NCI-H748 (cell line): ENCODE measurements around the gene PSMC2.
"Not testable (repeated sequence)": the region's sequence is repeated elsewhere in the genome, so short reads cannot be mapped to it uniquely, and the experiment has no call there.

Source experiments
- DNase-seq: peaks from one replicate; lab custom pipeline; 2025; ENCODE audit not compliant: unreplicated experiment; lab: John Stamatoyannopoulos, UW

The PSMC2 gene

DNA sequence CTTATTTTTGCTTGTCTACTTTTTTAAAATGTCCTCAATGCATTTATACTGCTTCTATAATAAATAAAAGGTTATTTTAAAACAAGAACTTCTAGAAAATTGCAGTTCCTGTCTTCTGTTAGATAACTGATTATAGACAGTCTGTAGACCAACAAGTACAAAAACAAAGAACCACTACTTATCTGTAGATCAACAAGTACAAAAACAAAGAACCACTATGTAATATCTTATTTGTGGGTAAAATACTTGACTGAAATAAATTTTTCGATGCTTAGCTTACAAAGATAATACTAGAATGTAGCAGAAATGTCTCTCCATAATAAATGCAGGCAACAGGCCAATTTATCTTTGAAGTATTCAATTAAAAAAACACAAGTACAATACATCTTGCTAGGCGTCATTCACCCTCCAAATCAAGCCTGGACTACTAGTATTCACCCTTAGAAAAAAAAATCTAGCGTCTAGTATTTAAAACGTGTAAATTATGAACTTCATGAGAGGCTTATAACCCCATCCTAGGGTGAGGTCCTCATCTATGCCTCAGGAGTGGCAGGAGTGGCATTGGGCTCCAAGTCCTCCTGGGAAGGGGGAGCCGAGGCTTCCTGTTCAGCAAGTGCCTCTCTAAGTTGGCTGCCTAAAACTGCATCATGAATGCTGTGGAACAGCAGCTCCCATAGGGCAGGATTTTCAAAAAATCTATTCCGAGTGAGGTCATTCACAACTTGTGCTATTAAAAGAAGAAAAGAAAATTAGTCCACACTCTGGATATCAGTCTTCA is 26.6 kb downstream of the PSMC2 start:
- DNase-seq = no peak

DNA sequence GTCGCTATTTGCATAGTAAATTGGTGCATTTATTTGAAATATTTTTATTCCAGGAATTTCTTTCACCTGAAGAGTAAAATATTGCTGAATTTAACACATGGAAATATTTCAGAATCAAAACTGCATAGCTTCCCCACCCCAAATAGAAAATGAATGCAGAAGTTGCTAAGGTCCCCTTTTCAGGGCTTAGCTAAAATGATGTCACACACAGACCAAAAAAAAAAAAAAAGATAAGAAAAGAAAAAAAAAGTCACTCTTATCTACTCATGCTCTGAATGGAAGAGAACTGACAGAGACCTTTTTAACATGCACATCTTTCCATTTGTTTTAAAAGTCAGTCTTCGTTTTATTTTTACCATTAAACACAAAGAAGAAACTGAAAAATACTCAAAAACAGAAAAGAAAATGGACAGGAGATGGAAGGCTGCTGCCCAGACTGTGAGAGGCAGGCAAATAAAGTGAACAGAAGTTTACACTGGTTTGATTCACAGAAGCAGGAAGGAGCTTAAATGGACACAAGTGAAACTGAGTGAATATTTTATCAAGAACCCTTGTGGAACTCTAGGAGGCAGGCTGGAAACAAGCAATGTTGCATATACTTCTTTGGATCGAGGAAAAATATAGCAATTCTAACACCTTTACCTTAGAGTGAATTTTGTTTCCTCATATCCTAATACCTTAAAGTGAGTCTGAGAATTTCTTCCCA is 32.0 kb downstream of the PSMC2 start:
- no peak for DNase-seq

DNA sequence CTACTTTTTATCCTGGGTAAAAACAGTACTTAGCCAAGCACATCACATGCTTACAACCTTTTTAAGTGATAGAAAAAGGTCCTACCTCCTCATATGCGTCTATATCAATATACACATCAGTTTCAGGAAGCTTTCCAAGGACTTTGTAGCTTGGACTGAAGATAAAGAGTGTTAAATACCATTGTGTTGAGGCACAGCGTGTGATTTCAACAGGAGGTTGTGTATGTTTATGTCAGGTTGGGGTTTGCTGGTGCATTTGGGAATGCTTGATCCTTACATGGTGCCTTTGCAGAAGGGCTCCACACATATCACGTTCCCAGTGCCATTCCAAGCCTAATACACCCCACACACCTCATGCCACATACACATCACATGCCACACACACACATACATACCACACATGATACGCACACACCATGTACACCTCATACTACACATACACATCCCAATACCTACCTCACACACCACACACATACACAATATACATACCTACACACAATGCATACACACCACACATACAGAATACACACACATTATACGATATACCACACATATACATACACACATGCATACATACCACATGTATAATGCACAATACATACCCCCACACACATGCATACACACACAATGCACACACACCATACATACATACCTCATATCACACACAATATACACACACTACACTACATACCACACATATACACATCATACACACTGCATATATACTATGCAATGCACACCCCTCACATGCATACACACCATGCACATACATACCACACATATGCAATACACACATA is 33.1 kb downstream of the PSMC2 start:
- DNase-seq = no peak

DNA sequence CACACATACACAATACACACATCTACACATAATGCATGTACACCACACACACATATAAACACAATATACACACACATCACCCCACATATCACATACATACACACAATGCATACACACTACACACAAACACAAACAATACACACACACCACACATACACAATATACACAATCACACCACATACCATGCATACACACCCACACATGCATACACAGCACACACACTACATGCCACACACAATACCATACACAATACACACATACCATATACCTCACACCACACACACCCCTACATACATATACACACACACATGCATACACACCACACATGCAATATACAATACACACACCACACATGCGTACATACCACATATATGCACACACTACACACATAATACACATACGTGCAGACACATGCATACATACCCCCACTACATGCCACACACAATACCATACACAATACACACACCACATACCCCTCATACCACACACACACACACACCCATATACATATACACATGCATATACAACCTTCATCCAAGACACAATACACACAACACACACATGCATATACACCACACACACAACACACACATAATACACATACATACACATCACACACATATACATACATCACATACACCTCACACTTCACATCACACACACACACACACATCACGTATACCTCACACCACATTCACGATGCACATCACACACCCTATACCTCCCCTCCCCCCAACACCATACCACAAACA is 34.0 kb downstream of the PSMC2 start:
- no peak for DNase-seq

DNA sequence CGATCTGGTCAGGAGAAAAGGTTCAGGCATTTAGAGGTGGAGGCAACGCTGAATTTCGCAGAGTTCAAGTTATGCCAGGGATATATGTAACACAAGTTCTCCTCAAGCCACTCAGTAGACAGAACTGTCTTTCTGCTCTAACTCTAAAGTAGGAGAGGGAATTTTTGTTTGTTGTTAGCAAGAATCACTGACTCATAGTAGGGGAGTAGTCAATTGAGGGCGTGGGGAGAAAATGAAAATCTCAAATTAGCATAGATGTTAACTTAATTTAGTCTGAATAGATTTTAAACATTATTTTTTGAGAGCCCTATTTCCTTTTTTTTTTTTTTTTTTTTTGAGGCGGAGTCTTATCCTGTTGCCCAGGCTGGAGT is 34.6 kb downstream of the PSMC2 start:
- no peak for DNase-seq

DNA sequence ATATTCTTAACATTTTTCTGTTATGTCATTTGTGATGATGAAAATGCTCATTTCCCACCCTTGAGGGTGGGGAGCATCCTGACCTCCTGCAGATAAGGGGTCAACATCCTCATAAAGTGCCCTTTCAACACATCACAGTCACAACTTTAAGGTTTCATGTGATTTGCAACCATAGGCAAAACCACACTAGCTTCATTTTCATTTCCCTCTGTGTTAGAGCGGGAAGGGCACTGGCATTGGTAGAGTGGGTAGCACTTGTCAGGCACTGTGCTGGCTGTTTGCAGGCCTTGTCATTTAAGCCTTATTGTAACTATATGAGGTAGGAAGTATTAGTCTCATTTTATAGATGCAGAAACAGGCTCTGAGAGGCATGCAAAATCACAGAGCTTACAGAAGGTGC is 39.8 kb downstream of the PSMC2 start:
- no peak for DNase-seq

DNA sequence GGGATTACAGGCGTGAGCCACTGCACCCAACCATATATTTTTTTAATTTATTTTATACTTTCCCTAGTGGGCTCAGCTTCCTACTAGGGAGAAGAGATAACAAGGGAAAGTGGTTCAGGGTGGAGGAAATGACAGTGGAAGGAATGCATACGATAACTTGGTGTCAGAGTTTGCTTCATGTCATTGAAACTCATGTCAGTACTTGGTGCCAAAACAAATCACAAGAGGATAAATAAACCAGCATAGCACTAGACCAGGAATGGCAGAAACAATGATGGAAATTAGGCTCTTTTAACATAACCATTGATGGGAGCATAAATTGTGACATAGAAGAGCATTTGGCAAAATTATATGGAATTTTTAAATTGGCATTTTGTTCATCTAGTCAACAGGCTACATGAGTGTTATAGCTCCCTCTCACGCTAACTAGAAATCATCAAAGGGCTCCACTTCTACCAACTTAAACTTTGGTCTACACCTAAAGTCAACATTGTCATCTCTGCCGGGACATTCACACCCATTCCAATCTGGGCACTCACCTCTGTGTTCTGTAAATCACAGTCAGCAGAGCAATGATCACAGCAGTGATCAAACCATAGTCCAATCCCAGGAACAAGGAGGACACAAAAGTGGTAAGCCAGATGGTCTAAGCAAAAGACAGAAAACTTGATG is 41.2 kb downstream of the PSMC2 start:
- DNase-seq = no peak

DNA sequence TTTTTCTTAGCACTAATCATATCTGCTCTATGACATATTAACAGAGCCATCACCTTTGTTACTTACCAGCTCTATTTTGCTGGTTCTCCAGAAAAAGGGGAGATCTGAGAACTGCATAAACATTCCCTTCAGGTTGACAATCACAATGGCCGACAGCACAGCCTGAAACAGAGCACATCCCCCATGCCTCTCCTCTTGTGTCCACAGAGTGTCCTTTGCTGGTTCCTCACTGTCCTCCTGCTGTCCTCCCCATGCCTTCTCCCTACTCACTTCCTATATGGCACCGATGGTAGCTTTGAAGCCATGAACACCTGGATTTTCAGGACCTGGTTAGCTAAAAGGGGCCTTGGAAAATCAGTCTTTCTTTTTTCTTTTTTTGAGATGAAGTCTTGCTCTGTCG is 41.8 kb downstream of the PSMC2 start:
- DNase-seq = no peak

DNA sequence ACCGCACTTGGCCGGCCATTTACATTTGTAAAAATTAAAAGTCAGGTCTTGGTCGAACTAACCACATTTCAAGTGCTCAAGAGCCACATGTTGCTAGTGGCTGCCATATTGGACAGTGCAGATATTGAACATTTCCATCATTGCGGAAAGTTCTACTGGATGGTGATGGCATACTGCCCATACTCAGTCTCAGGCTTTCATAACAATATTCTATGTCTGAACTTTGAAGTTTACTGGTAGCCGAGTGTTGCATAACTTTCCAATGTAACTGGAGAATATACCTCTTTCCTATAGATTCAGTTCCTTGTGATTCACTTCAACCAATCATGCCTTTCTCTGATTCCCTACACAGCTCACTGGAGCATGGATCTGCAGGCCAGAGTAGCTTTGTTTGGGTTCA is 43.7 kb downstream of the PSMC2 start:
- no peak for DNase-seq

DNA sequence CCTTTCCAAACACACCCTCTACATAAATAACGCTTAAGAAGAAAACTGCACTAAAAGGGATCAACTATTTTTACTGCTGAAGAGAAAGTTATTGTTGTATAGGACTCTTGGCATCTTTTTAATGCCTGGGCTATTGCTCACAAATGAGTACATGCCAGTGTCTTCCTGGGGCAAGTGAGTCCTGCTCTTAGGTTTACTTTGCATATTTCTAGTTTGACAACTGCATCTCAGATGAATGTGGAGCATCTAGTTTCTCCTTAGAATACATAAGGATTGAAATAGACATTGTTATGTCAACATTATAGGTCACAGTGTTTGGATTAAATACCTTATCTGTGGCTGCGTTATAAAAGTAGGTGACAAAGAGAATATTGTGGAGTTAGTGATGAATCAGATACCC is 44.5 kb downstream of the PSMC2 start:
- no peak for DNase-seq

DNA sequence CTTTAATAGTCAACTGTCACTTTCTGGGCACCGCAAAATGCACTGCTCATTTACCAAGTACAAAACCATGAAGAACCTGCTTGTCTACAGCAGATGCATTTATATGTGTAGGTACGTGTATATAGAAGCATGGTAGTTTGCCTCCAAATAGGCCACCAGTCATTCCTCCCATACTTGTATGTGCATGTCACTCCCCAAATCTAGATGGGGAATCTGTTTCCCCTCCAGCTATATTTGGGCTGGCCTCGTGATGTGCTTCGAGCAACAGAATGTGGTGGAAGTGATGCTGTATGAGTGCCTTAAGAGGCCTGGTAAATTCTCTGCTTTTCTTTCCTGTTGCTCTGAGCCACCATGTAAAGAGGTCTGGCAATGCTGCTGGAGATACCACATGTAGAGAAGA is 47.1 kb downstream of the PSMC2 start:
- DNase-seq = no peak

DNA sequence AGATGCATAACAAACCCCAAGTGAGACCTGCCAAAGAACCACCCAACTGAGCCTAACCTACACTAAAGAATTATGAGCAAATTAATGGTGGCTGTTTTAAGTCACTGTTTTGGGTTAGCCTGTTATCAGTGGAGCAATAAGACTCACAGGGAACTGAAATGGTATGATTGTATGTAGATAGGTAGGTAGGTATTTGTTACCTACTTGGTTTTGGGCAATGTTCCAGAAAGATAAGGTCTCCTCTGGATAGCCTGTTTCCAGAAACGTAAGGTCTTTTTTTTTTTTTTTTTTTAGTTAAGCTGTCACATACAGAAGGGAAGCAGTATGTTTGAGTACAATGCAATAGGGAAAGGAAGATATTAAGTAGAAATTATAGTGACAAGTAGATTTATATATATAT is 47.6 kb downstream of the PSMC2 start:
- no peak for DNase-seq

DNA sequence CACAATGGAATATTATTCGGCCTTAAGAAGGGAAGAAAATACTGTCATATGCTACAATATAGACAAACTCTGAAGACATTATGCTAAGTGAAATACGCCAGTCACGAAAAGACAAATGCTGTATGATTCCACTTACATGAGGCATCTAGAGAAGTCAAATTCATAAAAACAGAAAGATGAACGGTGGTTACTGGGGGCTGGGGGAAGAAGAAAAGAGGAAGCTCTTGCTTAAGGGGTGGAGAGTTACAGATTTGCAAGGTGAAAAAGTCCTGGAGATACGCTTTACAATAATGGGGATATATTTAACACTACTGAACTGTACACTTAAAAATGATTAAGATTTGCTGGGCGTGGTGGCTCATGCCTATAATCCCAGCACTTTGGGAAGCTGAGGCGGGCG is 49.0 kb downstream of the PSMC2 start:
- no peak for DNase-seq

DNA sequence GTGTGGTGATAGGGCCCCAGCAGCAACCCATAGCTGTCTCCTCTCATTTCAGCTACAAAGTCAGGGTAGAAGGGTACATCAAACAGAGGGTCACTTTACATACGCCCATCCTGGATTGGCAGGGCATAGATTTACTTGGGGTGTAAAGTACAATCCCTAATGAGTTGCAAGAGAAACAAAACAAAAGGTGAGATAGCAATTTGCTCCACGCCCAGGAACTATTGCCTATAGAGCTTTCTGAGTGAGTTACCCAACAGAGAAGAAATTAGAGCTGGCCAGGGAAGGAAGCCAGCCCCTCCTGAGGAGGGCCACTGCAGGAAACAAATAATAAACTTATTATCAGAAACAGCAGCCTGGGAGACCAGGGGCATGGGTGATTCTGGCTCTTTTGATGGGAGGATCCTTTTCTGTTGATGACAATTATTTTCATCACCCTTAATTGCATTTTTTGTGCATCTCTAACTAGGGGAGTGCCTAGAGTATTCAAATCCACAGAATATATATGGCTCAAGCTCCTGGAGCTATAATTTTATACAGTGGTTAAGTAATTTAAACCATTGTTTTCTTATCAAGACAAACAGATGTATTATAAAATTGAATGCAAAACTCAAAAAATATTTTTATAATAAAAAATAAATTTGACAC is 51.2 kb downstream of the PSMC2 start:
- no peak for DNase-seq

DNA sequence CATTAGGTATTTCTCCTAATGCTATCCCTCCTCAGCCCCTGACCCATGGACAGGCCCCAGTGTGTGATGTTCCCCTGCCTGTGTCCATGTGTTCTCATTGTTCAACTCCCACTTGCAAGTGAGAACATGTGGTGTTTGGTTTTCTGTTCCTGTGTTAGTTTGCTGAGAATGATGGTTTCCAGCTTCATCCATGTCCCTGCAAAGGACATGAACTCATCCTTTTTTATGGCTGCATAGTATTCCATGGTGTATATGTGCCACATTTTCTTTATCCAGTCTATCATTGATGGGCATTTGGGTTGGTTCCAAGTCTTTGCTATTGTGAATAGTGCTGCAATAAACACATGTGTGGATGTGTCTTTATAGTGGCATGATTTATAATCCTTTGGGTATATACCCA is 52.2 kb downstream of the PSMC2 start:
- not testable (repeated sequence) for DNase-seq

DNA sequence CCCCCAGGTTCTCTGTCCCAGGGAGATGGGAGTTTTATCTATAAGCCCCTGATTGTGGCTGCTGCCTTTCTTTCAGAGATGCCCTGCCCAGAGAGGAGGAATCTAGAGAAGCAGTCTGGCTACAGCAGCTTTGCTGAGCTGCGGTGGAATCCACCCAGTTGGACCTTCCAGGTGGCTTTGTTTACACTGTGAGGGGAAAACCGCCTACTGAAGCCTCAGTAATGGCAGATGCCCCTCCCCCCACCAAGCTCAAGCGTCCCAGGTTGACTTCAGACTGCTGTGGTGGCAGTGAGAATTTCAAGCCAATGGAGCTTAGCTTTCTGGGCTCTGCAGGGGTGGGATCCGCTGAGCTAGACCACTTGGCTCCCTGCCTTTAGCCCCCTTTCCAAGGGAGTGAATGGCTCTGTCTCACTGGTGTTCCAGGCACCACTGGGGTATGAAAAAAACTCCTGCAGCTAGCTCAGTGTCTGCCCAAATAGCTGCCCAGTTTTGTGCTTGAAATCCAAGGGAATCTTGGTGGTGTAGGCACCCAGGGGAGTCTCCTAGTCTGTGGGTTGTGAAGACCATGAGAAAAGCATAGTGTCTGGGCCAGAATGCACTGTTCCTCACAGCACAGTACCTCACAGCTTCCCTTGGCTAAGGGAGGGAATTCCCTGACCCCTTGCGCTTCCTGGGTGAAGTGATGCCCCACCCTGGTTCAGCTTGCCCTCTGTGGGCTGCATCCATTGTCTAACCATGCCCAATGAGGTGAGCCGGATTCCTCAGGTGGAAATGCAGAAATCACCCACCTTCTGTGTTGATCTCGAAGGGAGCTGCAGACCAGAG is 58.6 kb downstream of the PSMC2 start:
- DNase-seq = not testable (repeated sequence)

DNA sequence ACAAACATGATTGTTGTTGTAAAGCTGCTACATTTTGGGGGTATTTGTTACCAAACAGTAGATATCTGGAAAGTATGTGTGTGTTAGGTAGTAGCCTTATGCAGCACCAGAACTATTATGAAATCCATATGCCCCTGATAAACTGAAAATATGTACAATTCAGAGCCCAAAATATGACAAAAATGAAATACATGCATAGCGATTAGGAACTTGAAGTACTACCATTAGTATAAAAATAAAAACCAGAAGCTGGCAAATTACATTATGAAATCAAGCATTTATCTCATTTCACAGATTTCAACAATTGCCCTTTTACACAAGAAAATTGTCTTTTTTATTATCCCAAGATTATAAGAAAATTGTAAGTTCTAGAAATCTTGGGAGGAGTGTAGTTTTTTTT is 64.7 kb downstream of the PSMC2 start:
- DNase-seq = no peak

DNA sequence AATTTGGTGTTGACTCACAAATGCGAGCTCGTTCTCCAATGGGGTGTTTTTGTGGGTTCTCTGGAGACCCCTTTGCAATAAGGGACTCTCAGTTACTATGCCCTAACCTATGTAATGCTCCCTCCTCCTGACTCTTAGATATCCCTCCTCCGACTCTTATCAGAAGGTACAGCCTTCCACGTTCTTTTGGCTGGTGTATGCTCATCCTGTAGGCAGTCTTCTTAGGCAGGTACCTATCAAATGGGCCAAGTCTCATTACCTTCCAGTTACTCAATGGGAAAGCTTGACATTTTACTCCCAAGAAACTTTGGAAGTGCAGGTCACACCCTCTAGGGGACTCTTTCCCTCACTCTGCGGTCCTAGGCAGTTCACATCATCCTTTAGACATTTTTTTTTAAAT is 66.0 kb downstream of the PSMC2 start:
- DNase-seq = no peak

DNA sequence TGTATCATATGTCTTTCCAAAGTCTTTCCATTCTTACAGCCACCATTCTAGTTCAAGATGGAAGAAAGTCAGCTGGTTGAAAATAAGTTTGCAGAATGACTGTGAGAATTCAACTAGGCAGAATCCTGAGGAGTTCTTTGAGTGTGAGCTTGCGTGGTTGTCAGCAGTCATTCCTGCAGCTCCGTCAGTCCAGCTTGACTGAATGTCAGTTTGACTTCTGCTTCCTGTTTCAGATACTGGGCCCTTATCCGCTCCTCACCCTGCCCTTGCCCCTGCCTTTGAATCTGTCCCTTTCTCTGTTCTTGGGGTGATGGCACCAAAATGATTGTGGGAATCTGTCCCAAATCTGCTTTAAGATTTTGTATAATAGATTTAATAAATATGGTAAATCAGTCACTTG is 70.8 kb downstream of the PSMC2 start:
- DNase-seq = no peak
